ENCODE data around the gene DRGX. TPM values are rescaled to one million over a fixed set of nuclear protein-coding genes. Genes with fewer than 3 reads are reported as not detected.

DRGX gene
- total and polyA plus RNA-seq, 2 of the 13 experiments (the other 11 are each of a cell fraction or from before 2014, with no cell fraction given): not detected

- ChIA-PET CTCF (ENCODE audit: low intra/inter-chr PET ratio, low total read pairs) (no interaction called here), POLR2A (no interaction called here)
- BruUV-seq (replicated peaks): no TSS peak
- FAIRE-seq: no peak
- WGBS (ENCODE audit: low lambda C conversion rate): 24% methylated on average over 4 of the region's 4 CpGs
- Histone ChIP-seq H3K36me3 (replicated peaks in 1 of 2; ENCODE audit: control insufficient read depth in 1 of 2, insufficient read depth in 2 of 2, low read length in 2 of 2) (no peaks in the 10 kb centered on the region), H3K4me2 (ENCODE audit: low read depth, low read length) (no peak overlapping the region), H2AFZ (ENCODE audit: low read length) (no peak overlapping the region), H3K27ac (ENCODE audit: extremely low read length, insufficient read depth, low read length) (no peak overlapping the region), H3K4me3 (replicated peaks in 1 of 3; ENCODE audit: insufficient read depth in 1 of 3, low read depth in 2 of 3, low read length in 3 of 3) (no peak overlapping the region), H3K9me3 (ENCODE audit: low read length) (no peaks in the 10 kb centered on the region), H3K9ac (ENCODE audit: insufficient read depth, low read depth, low read length) (no peak overlapping the region), H3K27me3 (ENCODE audit: control insufficient read depth in 1 of 2, insufficient read depth in 2 of 2, low read length in 2 of 2) (peaks cover 7 to 56% of the 10 kb centered on the region in 2 experiments; a peak in 4 of 5 replicates), H3K4me1 (ENCODE audit: insufficient read depth, low read length) (no peaks in the 10 kb centered on the region), H3K79me2 (ENCODE audit: insufficient read depth, low read length) (no peaks in the 10 kb centered on the region), H4K20me1 (ENCODE audit: insufficient read depth, low read length) (no peaks in the 10 kb centered on the region)
- peak; percentile 58 for ATAC-seq
- no peak for DNase-seq (ENCODE audit: low spot score)
- peak; percentile 58 for TF ChIP-seq SMC3 (IDR thresholded peaks at IDR 0.05; ENCODE audit: low read length)
- peak; percentile 47 for TF ChIP-seq STAG1 (CRISPR knock-in tag; IDR thresholded peaks at IDR 0.05)
- TF ChIP-seq TERF1 (CRISPR knock-in tag; IDR thresholded peaks at IDR 0.05): no peak
- TF ChIP-seq CTCF (CRISPR knock-in tag; IDR thresholded peaks at IDR 0.05): peak; percentile 53
- TF ChIP-seq TRIM24 (CRISPR knock-in tag; IDR thresholded peaks at IDR 0.05): no peak
- TF ChIP-seq ZNF784 (CRISPR knock-in tag; IDR thresholded peaks at IDR 0.05; ENCODE audit: borderline replicate concordance): no peak
- no peak for TF ChIP-seq SAFB2 (CRISPR knock-in tag; IDR thresholded peaks at IDR 0.05; ENCODE audit: borderline replicate concordance, low read depth)
- intact Hi-C loops (cut with micrococcal nuclease; ENCODE audit: unreplicated experiment): no loop called here
- in situ Hi-C loops (cut with HindIII; ENCODE audit: extremely low pct_ligation_motif_present, low pct_unique_long_range_greater_than_20kb): no loop called here
Observed at GRCh38 chr10:49324711-49325110, 71.2 kb downstream of the DRGX start.

Data from HepG2 (cell line).